A172 (cell line): ENCODE measurements around the gene CLINT1. TPM values are rescaled to one million over a fixed set of nuclear protein-coding genes. Genes with fewer than 3 reads are reported as not detected.
"Not testable (repeated sequence)": the region's sequence is repeated elsewhere in the genome, so short reads cannot be mapped to it uniquely, and the experiment has no call there.

Source experiments
- DNase-seq: peaks from one replicate; pipeline ENCODE4 v3.0.0-alpha.2; 2015; ENCODE audit warnings: low spot score
- total RNA-seq: library from RNA; depleted of rRNA; stranded (reverse); fragments of >200 nt; shearing (Covaris generic); gene quantifications from 2 replicates; pipeline ENCODE4 v1.2.3, GENCODE V29; 2014; rRNA removed

CLINT1 gene
- 58.4 and 79.2 TPM in 2 replicates for total RNA-seq

- peak; percentile 76 for DNase-seq
Measured at GRCh38 chr5:157858527-157859226, at the start of gene CLINT1. Gene CLINT1 (minus strand): TSS chr5:157859145. CDS start chr5:157858970, 175 bp downstream.

DNA sequence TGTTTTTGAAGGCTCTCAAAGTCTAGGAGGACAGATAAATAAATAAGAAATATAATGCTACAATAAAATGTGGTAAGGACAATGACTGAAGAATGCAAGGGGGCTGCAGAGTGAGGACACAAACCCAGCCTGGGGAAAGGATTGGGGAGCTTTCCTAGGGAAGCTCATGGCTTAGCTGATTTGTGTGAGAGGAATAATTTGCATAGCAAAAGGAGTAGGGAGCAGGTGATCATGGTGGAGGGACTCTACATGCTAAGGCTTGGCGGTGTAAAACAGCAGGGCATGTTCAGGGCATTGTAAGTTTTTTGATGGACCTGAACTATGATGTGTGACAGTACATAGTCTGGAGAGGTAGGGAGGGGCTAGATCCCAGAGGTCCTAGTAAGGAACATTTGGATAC, 49.5 kb upstream of the CLINT1 start:
- no peak for DNase-seq

DNA sequence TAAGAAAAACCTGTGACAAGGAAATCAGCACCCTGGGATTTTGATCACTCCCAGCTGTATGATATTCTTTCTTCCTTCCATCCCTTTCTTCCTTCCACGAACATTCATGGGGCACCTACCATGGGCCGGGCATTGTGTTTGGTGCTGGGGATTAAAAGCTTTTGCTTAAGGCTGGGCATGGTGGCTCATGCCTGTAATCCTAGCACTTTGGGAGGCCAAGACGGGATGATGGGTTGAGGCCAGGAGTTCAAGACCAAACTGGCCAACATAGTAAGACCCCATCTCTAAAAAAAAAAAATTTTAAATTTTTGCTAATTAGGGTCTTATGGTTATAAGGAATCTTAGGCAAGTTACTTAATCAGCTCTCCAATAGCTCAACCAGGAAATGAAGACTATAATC, 48.5 kb upstream of the CLINT1 start:
- DNase-seq = no peak

- no peak for DNase-seq
Measured at GRCh38 chr5:157903117-157903450, 44.1 kb upstream of the CLINT1 start.

DNA sequence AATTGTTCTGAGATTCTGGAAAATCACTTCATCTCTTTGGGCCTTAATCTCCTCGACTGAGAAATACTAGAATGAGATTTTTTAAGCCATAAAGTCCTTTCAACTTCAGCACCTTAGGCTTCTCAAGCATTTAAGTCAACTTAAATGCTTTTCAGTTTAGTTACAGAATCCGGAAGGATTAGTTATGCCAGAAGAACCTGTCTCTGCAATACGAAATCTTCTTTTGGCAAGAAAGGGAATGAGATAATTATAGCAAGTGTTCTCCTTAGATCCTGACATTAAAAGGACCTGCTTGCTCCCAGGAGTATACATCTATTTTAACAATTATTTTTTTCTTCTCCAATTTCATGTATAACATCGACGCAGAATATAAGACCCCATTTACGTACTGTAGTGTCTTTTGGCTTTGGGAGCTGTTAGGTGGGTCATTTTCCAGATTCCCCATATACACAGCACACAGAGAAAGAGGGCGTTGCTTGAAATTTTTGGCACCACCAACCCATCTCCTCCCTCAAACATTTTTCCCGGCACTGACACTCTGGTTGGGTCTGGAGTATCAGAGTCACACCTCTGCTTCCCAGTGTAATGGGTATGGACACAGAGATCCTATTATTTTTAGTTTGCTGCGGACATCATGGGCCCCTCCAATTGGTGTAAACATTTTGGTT, 43.6 kb upstream of the CLINT1 start:
- DNase-seq = no peak

- no peak for DNase-seq
Measured at GRCh38 chr5:157900644-157901043, 41.7 kb upstream of the CLINT1 start.

DNA sequence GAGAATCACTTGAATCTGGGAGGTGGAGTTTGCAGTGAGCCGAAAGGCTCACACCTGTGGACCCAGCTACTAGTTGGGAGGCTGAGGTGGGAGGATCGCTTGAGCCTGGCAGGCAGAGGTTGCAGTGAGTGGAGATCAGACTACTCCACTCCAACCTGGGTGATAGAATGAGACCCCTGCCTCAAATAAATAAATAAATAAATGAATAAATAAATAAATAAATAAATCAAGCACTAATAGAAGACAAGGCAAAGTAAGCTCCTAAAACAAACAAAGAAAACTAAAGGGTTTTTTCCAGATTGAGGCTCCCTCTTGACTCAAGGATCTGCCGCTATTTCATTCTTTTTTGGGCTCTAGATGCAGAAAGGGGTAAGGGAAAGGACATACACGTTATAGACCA, 34.7 kb upstream of the CLINT1 start:
- DNase-seq = no peak

DNA sequence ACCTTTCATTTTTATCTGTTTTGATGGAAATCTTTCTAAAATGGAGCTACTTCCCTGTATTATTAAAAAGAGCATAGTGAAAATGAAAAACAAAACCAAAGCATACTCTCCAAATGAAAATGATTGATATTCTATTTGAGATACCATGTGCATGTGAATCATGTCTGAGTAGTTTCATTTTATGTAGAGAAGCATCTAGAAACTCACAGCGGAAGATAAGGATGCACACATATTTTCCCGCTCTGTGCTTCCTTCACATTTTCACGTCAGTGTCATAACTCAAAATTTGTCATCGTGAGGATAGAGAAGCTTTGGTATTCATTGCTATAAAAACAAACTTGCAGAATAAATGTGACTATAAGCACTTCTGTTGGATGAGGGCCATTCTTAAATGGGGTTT, 34.0 kb upstream of the CLINT1 start:
- DNase-seq = no peak

GRCh38 chr5:157890836-157891597, 32.1 kb upstream of the CLINT1 start:
- no peak for DNase-seq

- no peak for DNase-seq
Measured at GRCh38 chr5:157888814-157889532, 30.0 kb upstream of the CLINT1 start.

- DNase-seq = no peak
Measured at GRCh38 chr5:157886796-157887380, 27.9 kb upstream of the CLINT1 start.

DNA sequence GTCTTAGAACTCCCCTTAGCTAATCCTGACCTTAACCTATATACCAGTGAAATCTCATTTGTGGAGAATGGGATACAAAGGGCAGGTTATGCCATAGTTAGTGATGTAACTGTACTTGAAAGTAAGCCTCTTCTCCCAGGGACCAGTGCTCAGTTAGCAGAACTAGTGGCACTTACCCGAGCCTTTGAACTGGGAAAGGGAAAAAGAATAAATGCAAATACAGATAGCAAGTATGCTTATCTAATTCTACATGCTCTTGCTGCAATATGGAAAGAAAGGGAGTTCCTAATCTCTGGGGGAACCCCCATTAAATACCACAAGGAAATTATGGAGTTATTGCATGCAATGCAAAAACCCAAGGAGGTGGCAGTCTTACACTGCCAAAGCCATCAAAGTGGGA, 26.1 kb upstream of the CLINT1 start:
- DNase-seq = not testable (repeated sequence)

- DNase-seq = not testable (repeated sequence)
Measured at GRCh38 chr5:157881498-157881897, 22.6 kb upstream of the CLINT1 start.

GRCh38 chr5:157877821-157878220, 18.9 kb upstream of the CLINT1 start:
- DNase-seq = no peak

GRCh38 chr5:157874861-157875260, 15.9 kb upstream of the CLINT1 start:
- DNase-seq = no peak

- peak; percentile 69 for DNase-seq
Measured at GRCh38 chr5:157870837-157871834, 12.2 kb upstream of the CLINT1 start.

GRCh38 chr5:157867751-157868387, 8.9 kb upstream of the CLINT1 start:
- DNase-seq = no peak

DNA sequence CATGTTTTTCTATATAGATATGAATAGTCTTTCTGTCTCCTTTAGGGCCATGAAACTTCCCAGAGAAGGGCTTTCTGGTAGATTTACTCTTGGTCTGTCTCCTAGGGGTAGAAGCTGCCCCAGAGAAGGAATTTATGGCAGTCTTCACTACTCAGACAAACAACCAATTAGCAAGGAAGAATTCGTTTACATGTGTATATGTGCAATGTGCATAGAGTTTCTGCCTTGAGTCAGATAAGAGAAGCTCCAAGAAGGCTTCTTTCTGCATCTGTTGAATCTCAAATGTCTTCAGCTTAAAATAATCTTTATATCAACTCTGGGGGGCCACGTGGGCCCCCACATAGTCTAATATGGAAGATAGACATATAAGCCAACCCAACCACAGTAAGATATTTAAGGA, 7.6 kb upstream of the CLINT1 start:
- no peak for DNase-seq

GRCh38 chr5:157865781-157866180, 6.8 kb upstream of the CLINT1 start:
- DNase-seq = no peak

DNA sequence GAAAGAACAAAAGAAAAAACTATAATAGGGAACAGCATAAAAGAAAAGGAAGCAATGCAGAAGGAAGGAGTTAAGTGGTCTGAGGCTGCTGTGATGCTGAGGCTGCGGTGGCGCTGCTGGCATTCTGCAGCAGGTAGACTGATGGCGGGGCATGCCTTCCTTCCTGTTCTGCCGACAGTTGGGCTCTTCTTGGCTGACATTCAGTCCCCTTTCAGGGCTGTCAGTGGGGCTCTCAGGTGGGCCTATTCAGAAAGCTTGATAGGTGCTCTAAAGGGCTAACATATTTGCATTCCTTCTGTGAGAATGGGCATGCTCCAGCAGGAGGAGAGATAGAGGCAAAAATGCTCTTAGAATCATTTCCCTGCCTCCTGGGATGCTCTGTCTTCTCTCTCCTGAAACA, 5.1 kb upstream of the CLINT1 start:
- DNase-seq = no peak
